Measurements from ENCODE around the gene ORC5. TPM values are rescaled to one million over a fixed set of nuclear protein-coding genes. Genes with fewer than 3 reads are reported as not detected.

ORC5 gene
- 10 to 100 TPM in 1 of 4 donors, 1 to 10 TPM in 3; 6.6 to 12.8 (median 8.8) TPM for total RNA-seq
- polyA plus RNA-seq = 10 to 100 TPM in 2 of 3 donors, 1 to 10 TPM in 1; 6.1 to 14.3 (median 11.5) TPM
- long read RNA-seq, donor 1, transcript ORC5-201 (14 exons, 1,958 nt) = major isoform, 6 of 7 reads
- long read RNA-seq, donor 1, partial matches to known transcripts = 0 of 7 reads
- long read RNA-seq, donor 1, other reads (novel, unspliced or antisense) = 1 of 7 reads
- long read RNA-seq, donor 2, transcript ORC5-201 (14 exons, 1,958 nt) = major isoform, 14 of 24 reads
- long read RNA-seq, donor 2, partial matches to known transcripts = 0 of 24 reads
- long read RNA-seq, donor 2, other reads (novel, unspliced or antisense) = 10 of 24 reads

DNA sequence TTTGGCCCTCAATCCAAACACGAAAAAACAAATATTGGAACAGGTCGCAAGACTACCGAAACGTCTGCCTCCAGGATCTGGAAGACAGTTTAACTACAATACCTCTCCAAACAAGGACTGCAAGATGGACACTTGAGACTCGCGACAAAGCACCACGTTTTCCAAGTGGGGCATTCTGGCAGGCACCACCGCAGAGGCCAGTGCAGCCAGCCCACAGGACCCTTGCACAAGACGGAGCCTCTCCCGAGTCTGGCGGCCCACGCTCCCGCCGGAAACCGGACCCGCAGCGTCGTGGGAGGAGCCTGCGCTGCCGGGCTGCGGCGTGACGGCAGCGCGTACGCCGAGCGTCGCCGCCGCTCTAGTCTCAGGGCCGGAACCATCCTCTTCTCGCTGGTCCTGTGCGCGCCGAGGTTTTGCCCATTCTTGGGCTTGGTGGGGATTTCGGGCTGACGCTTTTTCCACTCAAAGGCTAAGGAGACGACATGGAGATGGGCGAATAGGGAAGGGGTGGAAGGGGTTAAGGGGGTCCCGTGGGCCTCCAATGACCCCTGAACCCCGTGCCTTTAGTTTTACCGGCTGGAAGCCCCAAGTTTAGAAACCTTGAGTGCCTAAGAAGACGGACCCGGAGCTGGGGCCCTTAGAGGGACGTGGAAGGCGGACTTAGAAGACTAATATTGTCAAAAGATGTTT, at the start of gene ORC5:
TSS of gene ORC5 (minus strand) at position 283 of the 690 bp plus-strand sequence. CDS start at position 174, 109 bp downstream.
- Histone ChIP-seq H3K4me3 (peak within 1 kb of the TSS; percentile 80), H3K27me3 (ENCODE audit: insufficient read depth in 3 of 3, low read length in 2 of 3) (no peaks in the 10 kb centered on the region), H3K4me1 (peaks cover 18% of the 10 kb centered on the region), H3K36me3 (ENCODE audit: insufficient read depth in 1 of 2, low read depth in 1 of 2) (peaks cover 0 to 12% of the 10 kb centered on the region in 2 donors), H3K9me3 (no peaks in the 10 kb centered on the region), H3K27ac (peak within 1 kb of the TSS; percentile 80)
- WGBS, 3 donors = 0% methylated on average over 47 of the region's 47 CpGs
- TF ChIP-seq, protein P1, sequence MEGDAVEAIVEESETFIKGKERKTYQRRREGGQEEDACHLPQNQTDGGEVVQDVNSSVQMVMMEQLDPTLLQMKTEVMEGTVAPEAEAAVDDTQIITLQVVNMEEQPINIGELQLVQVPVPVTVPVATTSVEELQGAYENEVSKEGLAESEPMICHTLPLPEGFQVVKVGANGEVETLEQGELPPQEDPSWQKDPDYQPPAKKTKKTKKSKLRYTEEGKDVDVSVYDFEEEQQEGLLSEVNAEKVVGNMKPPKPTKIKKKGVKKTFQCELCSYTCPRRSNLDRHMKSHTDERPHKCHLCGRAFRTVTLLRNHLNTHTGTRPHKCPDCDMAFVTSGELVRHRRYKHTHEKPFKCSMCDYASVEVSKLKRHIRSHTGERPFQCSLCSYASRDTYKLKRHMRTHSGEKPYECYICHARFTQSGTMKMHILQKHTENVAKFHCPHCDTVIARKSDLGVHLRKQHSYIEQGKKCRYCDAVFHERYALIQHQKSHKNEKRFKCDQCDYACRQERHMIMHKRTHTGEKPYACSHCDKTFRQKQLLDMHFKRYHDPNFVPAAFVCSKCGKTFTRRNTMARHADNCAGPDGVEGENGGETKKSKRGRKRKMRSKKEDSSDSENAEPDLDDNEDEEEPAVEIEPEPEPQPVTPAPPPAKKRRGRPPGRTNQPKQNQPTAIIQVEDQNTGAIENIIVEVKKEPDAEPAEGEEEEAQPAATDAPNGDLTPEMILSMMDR (IDR thresholded peaks at IDR 0.05) = no peak
- DNase-seq = peak; percentile 84 to 90
- ATAC-seq = peak; percentile 97 to 100 (median 100)
- intact Hi-C loops (cut with DNase I) = no loop called here

- no peak overlapping the region for H3K27ac ChIP-seq
- 75 to 82% (median 79%) methylated on average over 5 of the region's 5 CpGs for WGBS, 3 donors
- intact Hi-C loops (cut with DNase I) = no loop called here
- H3K27me3 ChIP-seq (ENCODE audit: insufficient read depth in 3 of 3, low read length in 2 of 3) = no peaks in the 10 kb centered on the region
- ATAC-seq = no peak
- no peak overlapping the region for H3K4me3 ChIP-seq
- H3K9me3 ChIP-seq = no peaks in the 10 kb centered on the region
- no peaks in the 10 kb centered on the region for H3K36me3 ChIP-seq (ENCODE audit: insufficient read depth in 1 of 2, low read depth in 1 of 2)
- TF ChIP-seq, protein P1 (IDR thresholded peaks at IDR 0.05) = no peak
- no peak for DNase-seq
- no peaks in the 10 kb centered on the region for H3K4me1 ChIP-seq
These were observed 47.8 kb upstream of the ORC5 start for GRCh38 chr7:104255616-104256015.

GRCh38 chr7:104255194-104255593, 47.4 kb upstream of the ORC5 start:
- no peak for ATAC-seq
- Histone ChIP-seq H3K27me3 (ENCODE audit: insufficient read depth in 3 of 3, low read length in 2 of 3) (no peaks in the 10 kb centered on the region), H3K36me3 (ENCODE audit: insufficient read depth in 1 of 2, low read depth in 1 of 2) (no peaks in the 10 kb centered on the region), H3K9me3 (no peaks in the 10 kb centered on the region), H3K4me1 (no peaks in the 10 kb centered on the region), H3K4me3 (no peak overlapping the region), H3K27ac (no peak overlapping the region)
- DNase-seq = no peak
- TF ChIP-seq, protein P1 (IDR thresholded peaks at IDR 0.05) = no peak
- WGBS, 3 donors = 72 to 81% (median 76%) methylated on average over 4 of the region's 4 CpGs
- intact Hi-C loops (cut with DNase I) = no loop called here

- intact Hi-C loops (cut with DNase I) = no loop called here
- Histone ChIP-seq H3K27me3 (ENCODE audit: insufficient read depth in 3 of 3, low read length in 2 of 3) (peaks cover 0 to 1% (median 0%) of the 10 kb centered on the region in 3 donors), H3K9me3 (no peaks in the 10 kb centered on the region), H3K36me3 (ENCODE audit: insufficient read depth in 1 of 2, low read depth in 1 of 2) (no peaks in the 10 kb centered on the region), H3K4me1 (no peaks in the 10 kb centered on the region), H3K27ac (no peak overlapping the region), H3K4me3 (no peak overlapping the region)
- WGBS, 3 donors = 52 to 82% (median 80%) methylated on average over 1 of the region's 1 CpG
- ATAC-seq = no peak
- DNase-seq = no peak
- TF ChIP-seq, protein P1 (IDR thresholded peaks at IDR 0.05) = no peak
These were observed 46.9 kb upstream of the ORC5 start for GRCh38 chr7:104254696-104255095.

Measured in psoas muscle (tissue), 8 donors.